HG02840 (cell line): ENCODE results near the gene MAT2B.

Experiments
- ATAC-seq: cut with Tn5 transposase; IDR thresholded peaks from one replicate; pipeline ENCODE4 v1.9.1; 2021; ENCODE audit warnings: mild to moderate bottlenecking, moderate library complexity, moderate number of reproducible peaks; ENCODE audit not compliant: unreplicated experiment, low FRiP score

MAT2B gene

DNA sequence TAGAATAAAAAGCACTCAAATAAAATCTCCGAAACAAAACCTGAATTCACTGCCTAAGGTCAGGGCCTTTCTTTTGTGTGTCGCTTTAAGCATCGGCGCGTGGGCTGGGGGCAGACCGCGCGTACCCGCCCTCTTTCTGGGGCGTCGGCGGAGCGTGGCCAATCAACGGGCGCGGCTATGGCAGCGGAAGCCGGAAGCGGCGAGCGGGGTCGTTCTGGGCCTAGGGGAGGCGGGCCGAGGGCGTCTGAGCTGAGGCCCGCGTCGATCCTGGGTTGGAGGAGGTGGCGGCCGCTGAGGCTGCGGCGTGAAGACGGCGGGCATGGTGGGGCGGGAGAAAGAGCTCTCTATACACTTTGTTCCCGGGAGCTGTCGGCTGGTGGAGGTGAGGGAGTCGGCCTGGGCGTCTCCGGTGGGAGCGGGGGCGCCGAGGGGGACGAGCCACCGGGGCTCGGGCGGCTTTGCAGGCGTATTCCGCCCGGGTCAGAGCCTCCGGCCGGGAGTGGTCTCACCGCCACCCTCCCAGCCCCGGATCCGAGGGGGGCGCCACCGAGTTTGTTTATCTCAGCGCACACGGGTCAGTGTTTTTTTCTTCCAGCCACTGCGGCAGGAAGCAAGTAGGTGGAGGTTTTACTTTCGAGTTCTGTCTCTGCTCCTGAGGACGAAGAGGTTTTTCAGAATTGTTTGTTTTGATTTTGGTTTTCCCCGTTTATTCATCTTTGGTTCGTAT lies at the start of gene MAT2B:
MAT2B (plus strand) TSS at position 252 of the 727 bp plus-strand sequence; CDS start at position 320, 68 bp downstream.
- peak; percentile 92 for ATAC-seq

DNA sequence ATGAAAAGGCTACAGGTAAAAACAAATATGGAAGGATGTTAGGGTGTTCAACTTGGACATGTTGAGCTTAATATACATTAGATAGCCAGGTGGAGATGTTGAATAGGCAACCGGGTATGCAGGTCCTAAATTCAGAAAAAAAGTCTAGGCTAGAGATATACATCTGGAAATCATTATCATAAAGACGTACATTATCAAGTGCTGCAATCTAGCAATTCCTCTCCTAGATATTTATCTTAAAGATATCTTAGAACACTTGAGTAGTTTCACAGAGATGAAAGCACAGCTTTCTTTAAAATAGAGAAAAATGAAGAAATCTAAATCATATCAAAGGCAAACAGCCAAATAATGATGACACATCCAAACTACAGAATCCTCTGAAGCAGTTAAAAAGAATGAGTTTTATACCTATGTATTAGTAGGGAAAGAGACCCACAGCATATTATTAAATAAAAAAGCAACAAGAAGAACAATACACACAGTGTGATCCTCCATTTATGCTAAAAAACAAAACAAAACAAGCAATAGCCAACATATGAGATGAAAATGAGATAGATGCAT lies 49.3 kb upstream of the MAT2B start:
- ATAC-seq, result no peak

DNA sequence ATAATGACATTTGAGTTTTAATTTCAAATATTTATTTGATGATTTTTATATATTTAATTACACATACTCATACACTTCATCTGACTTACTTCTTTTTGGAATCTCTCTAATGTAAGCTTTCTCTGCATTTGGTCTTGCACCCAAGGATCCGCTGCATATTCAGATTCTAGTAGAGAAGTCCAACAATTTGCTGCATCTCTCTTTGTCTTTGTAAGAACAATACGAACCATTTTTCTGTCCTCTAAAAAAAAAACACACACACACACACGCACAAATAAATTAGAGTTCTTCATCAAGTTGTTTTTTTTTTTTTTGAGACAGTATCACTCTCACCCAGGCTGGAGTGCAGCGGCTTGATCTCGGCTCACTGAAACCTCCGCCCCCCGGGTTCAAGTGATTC lies 48.6 kb upstream of the MAT2B start:
- no peak for ATAC-seq

- ATAC-seq, result no peak
Observed at GRCh38 chr5:163458778-163459385, 46.5 kb upstream of the MAT2B start.

GRCh38 chr5:163459462-163459818 lies 46.0 kb upstream of the MAT2B start:
- peak; percentile 8 for ATAC-seq

DNA sequence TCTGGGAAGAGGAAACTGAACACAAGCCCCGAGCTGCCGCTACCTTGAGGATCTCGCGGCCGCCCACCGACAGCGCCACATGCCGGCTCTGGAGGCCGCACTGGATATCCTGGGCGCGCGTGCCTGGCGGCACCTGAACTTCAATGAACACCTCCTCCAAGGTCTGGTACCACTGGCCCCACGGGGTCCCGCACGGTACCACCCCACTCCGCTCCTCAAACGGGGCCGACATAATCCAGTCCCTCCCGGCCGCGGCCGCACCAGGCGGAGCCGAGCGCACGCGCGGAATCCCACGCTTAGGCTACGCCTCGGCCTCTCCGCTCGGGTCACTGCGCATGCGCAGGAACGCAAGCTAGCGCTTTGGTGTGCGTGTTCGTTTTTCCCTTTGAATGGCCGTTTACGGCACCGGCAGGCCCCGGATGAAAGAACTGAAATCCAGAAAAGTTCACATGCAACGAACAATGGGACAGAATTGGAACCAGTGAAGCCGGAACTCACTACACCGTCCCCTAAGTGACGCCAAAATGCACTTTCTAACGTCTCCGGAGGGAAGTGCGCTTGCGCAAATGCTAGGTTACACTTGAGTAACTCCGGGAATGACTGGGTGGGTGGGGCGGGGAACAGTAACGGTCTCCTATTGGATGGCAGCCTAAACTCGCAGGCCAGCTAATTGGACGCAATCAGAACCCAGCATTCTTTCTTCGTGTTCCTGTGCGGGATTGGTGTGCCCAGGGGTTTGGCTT lies 45.4 kb upstream of the MAT2B start, which contains the start of gene NUDCD2:
NUDCD2 (minus strand) TSS at position 284 of the 743 bp plus-strand sequence; CDS start at position 232, 52 bp downstream.
- peak; percentile 75 for ATAC-seq

GRCh38 chr5:163460562-163461171 lies 44.8 kb upstream of the MAT2B start, which contains the start of gene HMMR:
HMMR (plus strand) TSS chr5:163460632; CDS start chr5:163460693, 61 bp downstream.
- no peak for ATAC-seq

GRCh38 chr5:163463063-163463435 lies 42.4 kb upstream of the MAT2B start:
- ATAC-seq, result no peak

GRCh38 chr5:163467682-163468081 lies 37.7 kb upstream of the MAT2B start:
- ATAC-seq, result no peak

GRCh38 chr5:163473635-163474243 lies 31.7 kb upstream of the MAT2B start:
- ATAC-seq, result no peak

GRCh38 chr5:163475411-163475810 lies 30.0 kb upstream of the MAT2B start:
- no peak for ATAC-seq

DNA sequence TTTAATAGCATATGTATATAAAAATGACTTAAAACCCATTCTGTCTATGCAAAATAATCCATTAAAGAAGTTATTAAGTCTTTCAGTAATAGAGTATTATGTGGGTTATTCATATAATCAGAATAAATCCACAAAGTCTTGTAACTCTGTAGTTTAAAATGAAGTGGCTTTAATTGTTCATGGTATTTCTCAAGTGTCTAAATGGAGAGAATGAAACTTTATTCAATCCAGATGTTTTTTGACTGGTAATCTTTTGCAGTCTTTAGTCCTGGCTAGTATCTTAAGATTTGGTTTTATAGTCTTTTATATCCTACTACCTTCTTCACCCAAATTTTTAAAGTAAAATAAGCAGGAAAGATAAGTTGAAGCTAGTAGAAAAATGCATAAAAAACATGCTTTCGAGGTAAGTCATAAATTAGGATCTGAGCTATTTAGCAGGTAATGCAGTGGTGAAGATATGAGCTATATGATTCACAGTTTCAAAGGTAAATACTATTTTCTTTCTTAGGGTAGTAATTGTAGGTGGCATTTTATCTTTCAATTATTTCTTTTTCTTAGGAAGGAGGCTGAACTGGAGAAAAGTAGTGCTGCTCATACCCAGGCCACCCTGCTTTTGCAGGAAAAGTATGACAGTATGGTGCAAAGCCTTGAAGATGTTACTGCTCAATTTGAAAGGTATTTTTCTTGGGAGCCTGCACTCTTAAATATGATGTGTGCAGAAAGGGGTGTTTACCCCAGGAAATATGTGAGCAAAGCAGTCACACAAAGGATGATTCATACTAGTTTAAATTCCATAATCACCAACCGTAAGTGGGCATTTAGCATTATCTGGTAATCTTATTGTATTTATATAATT lies 27.1 kb upstream of the MAT2B start:
- ATAC-seq, result no peak

DNA sequence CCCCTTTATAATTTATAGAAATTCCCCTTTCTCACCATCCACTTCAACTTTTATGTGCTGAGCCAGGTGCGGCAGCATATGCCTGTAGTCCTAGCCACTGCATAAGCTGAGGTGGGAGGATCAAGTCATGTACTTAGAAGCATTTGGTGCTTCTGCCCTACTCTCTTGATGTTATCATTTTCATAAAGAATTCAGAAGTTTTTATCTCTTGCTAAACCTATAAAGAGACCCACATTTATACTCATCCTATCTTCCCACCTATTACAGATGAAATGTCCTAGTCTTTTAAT lies 26.5 kb upstream of the MAT2B start:
- ATAC-seq, result no peak

GRCh38 chr5:163489055-163489744 lies 16.2 kb upstream of the MAT2B start:
- no peak for ATAC-seq

DNA sequence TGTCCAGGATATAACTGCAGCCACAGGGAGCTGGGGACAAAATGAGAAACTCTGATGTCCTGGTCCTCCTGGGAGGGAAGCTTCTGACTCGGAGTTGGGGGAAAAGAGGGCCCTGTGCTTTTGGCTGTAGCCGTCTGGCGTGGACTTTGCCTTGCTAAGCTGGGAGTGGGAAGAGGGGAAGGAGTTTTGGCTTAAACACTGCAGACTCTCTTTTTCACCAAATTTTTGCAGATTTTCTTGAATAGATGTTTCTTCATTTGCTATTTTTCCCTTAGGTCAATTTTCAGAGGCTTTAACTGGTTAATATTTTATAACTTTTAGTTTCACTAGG lies 15.7 kb upstream of the MAT2B start:
- ATAC-seq, result no peak

- ATAC-seq, result no peak
Observed at GRCh38 chr5:163496286-163496685, 9.1 kb upstream of the MAT2B start.

GRCh38 chr5:163497315-163497714 lies 8.1 kb upstream of the MAT2B start:
- ATAC-seq, result no peak

DNA sequence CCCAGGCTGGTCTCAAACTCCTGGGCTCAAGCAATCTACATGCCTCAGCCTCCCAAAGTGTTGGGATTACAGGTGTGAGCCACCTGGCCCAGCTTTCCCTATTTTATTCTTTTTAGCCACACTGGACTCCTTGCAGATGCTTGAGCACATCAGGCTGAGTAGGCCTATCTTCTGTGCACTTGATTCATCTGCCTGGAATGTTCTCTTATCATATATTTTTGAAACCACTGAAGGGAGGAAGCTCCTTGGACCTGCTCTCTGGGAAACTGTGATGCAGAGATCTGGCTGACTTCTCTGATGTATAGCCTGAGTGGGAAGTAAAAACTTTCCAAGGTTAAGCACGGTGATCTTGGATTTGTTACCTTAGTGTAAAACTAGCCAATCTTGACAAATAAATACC lies 6.5 kb upstream of the MAT2B start:
- no peak for ATAC-seq

GRCh38 chr5:163502521-163502920 lies 2.9 kb upstream of the MAT2B start:
- no peak for ATAC-seq
